Fibroblast of pulmonary artery (primary cell): ENCODE results near the gene PPM1N.

ENCODE experiments used
- DNase-seq: peaks from one replicate; pipeline ENCODE4 v3.0.0-alpha.2; 2010; ENCODE audit warnings: low read depth
- H3K4me3 ChIP-seq: replicated peaks from 2 replicates; pipeline ENCODE4 v1.5.1; 2011; ENCODE audit warnings: low read depth, mild to moderate bottlenecking, control low read depth, low read length, moderate library complexity
- TF ChIP-seq, protein P1 (sequence below): IDR thresholded peaks from 2 replicates; pipeline ENCODE4 v1.5.1; 2011; ENCODE audit warnings: mild to moderate bottlenecking, control low read depth, low read length, inconsistent platforms; ENCODE audit errors: missing control alignments

Gene PPM1N

DNA sequence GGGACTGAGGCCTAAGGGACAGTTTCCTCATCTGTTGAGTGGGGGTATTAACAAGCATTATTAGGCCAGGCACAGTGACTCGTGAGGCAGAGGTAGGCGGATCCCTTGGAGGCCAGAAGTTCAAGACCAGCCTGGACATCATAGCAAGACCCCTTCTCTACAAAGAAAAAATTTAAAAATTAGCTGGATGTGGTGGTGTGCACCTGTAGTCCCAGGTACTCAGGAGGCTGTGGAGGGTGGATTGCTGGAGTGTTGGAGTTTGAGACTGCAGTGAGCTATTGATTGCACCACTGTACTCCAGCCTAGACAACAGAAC is 41.8 kb upstream of the PPM1N start:
- no peak for DNase-seq
- H3K4me3 ChIP-seq, result no peak overlapping the region
- TF ChIP-seq, protein P1, sequence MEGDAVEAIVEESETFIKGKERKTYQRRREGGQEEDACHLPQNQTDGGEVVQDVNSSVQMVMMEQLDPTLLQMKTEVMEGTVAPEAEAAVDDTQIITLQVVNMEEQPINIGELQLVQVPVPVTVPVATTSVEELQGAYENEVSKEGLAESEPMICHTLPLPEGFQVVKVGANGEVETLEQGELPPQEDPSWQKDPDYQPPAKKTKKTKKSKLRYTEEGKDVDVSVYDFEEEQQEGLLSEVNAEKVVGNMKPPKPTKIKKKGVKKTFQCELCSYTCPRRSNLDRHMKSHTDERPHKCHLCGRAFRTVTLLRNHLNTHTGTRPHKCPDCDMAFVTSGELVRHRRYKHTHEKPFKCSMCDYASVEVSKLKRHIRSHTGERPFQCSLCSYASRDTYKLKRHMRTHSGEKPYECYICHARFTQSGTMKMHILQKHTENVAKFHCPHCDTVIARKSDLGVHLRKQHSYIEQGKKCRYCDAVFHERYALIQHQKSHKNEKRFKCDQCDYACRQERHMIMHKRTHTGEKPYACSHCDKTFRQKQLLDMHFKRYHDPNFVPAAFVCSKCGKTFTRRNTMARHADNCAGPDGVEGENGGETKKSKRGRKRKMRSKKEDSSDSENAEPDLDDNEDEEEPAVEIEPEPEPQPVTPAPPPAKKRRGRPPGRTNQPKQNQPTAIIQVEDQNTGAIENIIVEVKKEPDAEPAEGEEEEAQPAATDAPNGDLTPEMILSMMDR, result no peak

GRCh38 chr19:45457776-45458175 is 40.5 kb upstream of the PPM1N start:
- no peak overlapping the region for H3K4me3 ChIP-seq
- TF ChIP-seq, protein P1, result no peak
- DNase-seq, result no peak

DNA sequence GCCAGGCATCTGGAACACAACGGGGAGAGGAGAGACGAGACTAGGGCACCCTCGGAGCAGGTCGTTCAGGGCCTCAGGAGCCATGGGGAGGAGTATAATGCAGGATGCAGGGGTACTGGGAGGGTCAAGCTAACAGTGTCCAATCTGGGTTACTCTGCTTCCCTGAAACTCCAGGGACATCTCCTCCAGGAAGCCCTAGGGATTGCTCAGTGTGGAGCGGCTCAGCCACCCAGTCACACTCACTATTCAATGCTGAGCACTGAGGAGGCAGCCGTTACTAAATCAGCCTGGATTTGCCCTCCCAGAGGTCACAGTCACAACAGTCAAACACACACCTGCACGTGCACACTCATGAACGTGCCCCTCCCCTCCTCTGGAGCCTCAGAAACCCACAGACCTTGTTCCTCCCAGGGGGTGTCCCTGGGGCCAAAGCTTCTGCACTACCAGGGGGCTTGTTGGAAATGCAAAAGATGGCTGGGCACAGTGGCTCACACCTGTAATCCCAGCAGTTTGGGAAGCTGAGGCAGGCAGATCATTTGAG is 37.4 kb upstream of the PPM1N start:
- no peak overlapping the region for H3K4me3 ChIP-seq
- no peak for DNase-seq
- TF ChIP-seq, protein P1, result no peak

DNA sequence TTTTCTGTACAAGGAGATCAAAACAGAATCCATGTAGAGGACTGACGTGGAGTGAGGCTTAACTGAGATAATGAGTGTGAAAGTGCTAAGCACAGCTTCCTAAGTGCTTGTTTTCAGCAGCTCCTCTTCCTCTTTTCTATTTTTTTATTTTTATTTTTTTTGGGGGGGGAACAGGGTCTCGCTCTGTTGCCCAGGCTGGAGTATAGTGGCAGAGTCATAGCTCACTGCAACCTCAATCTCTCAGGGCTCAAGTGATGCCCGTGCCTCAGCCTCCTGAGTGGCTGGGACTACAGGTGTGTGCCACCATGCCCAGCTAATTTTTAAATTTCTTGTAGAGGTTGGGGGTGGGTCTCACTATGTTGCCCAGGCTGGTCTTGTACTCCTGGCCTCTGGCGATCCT is 36.1 kb upstream of the PPM1N start:
- TF ChIP-seq, protein P1, result no peak
- no peak overlapping the region for H3K4me3 ChIP-seq
- DNase-seq, result no peak

DNA sequence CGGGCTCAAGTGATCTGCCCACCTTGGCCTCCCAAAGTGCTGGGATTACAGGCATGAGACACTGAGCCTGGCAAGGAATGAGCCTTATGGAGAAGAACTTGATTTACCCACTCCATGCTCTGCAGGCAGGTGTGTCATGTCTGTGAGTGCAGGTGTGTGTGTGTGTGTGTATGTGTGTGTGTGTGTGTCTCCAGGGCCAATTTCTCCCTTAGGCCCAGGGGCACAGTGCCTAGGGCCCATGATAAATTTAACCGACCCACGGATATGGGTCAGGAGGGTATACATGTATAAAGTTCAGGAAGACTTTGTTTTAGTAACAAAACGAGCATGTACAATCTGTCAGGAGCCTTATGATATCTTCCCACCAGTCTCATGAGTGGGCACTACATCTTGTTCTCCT is 35.0 kb upstream of the PPM1N start:
- TF ChIP-seq, protein P1, result no peak
- DNase-seq, result no peak
- H3K4me3 ChIP-seq, result no peak overlapping the region

DNA sequence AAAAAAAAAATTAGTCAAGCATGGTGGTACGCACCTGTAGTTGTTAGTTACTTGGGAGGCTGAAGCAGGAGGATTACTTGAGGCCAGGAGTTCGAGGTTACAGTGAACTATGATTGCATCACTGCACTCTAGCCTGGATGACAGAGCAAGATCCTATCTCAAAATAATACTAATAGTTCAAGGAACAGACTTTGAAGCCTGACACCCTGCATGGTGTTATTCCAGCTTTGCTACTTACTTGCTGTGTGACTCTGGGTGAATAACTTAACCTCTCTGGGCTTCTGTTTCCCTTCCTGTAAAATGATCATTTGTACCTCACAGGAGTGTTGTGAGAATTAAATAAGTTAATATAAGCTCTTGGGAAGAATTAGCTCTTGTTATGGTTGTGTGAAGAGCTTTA is 34.0 kb upstream of the PPM1N start:
- TF ChIP-seq, protein P1, result no peak
- no peak for DNase-seq
- H3K4me3 ChIP-seq, result no peak overlapping the region

- no peak for DNase-seq
- TF ChIP-seq, protein P1, result no peak
- no peak overlapping the region for H3K4me3 ChIP-seq
Measured at GRCh38 chr19:45464852-45465441, 33.3 kb upstream of the PPM1N start.
